Heart left ventricle (tissue), 13 donors: ENCODE results near the gene KCNH8.

Source experiments
- POLR2A ChIP-seq, 2 donors: fragments of 450-650 bp; IDR thresholded peaks; one replicate each; pipeline ENCODE4 v1.6.1; 2017; ENCODE audit warnings: antibody characterized with exemption in 2 of 2, mild to moderate bottlenecking in 2 of 2, moderate library complexity in 2 of 2
- TF ChIP-seq, protein P1 (sequence below), 12 donors: fragments of 200-600 bp; sonication (generic) in 4 of 12; IDR thresholded peaks; one replicate each; pipeline versions ENCODE4 v1.5.0 to v1.8.0; 2018 to 2022; ENCODE audit warnings: antibody characterized with exemption in 12 of 12, mild to moderate bottlenecking in 5 of 12
- donor health status: ischemic (EF 13 %, LVEDD 7.1; RV severe dilation, severe dysfunction).
- donor health status: DM: no; HTN: yes; CAD: no.
- donor health status: DM: no; HTN: no; CAD: no.
- donor health status: ischemic (EF 25% LVEDD 6.9; RV normal size, moderate dysfunction).
- donor health status: ischemic (EF 25% LVEDD 5.7; RV mildly dilated, moderate dysfunction).
- donor health status: ischemic (EF 35%, LVEDD 5.7; RV mildly dilated, moderate dysfunction).
- donor health status: nonischemic (EF 11% LVEDD 7.7; RV severe dilation, severe dysfunction).
- donor health status: DM: yes; HTN: yes; CAD: no.
- donor health status: PGD.
- donor health status: ischemic (EF 29% LVEDD 5.4; RV normal size, mild dysfunction).
- donor health status: nonischemic (EF 23%, LVEDD 6.1; RV moderate dilation, normal function).

- TF ChIP-seq, protein P1, sequence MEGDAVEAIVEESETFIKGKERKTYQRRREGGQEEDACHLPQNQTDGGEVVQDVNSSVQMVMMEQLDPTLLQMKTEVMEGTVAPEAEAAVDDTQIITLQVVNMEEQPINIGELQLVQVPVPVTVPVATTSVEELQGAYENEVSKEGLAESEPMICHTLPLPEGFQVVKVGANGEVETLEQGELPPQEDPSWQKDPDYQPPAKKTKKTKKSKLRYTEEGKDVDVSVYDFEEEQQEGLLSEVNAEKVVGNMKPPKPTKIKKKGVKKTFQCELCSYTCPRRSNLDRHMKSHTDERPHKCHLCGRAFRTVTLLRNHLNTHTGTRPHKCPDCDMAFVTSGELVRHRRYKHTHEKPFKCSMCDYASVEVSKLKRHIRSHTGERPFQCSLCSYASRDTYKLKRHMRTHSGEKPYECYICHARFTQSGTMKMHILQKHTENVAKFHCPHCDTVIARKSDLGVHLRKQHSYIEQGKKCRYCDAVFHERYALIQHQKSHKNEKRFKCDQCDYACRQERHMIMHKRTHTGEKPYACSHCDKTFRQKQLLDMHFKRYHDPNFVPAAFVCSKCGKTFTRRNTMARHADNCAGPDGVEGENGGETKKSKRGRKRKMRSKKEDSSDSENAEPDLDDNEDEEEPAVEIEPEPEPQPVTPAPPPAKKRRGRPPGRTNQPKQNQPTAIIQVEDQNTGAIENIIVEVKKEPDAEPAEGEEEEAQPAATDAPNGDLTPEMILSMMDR (IDR thresholded peaks at IDR 0.05), result no peak
- no peak for TF ChIP-seq POLR2A (IDR thresholded peaks at IDR 0.05)
Observed at GRCh38 chr3:19428729-19429128, 280.4 kb downstream of the KCNH8 start.
